ENCODE measurements around the gene PPM1H.

DNA sequence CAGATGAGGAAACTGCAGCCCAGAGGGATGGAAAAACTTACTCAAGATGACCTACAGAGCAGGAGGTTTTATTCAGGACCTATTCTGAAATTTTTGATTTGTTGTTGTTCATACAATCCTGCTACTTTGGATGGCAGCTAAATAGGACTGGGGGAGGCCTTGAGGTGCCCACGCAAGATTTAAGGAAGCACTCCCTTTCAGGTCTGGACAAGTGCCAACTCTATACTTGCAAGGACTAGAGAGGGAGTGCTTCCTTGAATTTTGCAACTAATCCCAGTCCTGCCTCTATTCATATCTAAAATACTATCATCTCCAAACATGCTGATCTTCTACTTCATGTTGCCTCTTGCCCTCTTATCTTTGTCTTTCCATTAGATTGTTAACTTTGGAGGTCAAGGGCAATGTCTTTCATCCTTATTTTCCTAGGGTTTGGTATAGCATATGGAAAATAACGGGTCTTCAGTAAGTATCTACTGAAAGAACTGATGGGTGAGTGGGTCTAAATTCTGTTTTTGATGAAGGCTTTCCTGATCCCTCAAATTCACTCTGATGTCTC lies 28.6 kb upstream of the PPM1H start:
- no peak for TF ChIP-seq ZNF549 (tag by site-specific recombination; IDR thresholded peaks at IDR 0.05)
- TF ChIP-seq, protein P1, sequence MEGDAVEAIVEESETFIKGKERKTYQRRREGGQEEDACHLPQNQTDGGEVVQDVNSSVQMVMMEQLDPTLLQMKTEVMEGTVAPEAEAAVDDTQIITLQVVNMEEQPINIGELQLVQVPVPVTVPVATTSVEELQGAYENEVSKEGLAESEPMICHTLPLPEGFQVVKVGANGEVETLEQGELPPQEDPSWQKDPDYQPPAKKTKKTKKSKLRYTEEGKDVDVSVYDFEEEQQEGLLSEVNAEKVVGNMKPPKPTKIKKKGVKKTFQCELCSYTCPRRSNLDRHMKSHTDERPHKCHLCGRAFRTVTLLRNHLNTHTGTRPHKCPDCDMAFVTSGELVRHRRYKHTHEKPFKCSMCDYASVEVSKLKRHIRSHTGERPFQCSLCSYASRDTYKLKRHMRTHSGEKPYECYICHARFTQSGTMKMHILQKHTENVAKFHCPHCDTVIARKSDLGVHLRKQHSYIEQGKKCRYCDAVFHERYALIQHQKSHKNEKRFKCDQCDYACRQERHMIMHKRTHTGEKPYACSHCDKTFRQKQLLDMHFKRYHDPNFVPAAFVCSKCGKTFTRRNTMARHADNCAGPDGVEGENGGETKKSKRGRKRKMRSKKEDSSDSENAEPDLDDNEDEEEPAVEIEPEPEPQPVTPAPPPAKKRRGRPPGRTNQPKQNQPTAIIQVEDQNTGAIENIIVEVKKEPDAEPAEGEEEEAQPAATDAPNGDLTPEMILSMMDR (tag by site-specific recombination; IDR thresholded peaks at IDR 0.05), result no peak
- no peak for TF ChIP-seq ZNF501 (tag by site-specific recombination; IDR thresholded peaks at IDR 0.05)
- TF ChIP-seq, protein P2, sequence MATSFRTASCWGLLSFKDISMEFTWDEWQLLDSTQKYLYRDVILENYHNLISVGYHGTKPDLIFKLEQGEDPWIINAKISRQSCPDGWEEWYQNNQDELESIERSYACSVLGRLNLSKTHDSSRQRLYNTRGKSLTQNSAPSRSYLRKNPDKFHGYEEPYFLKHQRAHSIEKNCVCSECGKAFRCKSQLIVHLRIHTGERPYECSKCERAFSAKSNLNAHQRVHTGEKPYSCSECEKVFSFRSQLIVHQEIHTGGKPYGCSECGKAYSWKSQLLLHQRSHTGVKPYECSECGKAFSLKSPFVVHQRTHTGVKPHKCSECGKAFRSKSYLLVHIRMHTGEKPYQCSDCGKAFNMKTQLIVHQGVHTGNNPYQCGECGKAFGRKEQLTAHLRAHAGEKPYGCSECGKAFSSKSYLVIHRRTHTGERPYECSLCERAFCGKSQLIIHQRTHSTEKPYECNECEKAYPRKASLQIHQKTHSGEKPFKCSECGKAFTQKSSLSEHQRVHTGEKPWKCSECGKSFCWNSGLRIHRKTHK (tag by site-specific recombination; IDR thresholded peaks at IDR 0.05), result no peak
- TF ChIP-seq, protein P3, sequence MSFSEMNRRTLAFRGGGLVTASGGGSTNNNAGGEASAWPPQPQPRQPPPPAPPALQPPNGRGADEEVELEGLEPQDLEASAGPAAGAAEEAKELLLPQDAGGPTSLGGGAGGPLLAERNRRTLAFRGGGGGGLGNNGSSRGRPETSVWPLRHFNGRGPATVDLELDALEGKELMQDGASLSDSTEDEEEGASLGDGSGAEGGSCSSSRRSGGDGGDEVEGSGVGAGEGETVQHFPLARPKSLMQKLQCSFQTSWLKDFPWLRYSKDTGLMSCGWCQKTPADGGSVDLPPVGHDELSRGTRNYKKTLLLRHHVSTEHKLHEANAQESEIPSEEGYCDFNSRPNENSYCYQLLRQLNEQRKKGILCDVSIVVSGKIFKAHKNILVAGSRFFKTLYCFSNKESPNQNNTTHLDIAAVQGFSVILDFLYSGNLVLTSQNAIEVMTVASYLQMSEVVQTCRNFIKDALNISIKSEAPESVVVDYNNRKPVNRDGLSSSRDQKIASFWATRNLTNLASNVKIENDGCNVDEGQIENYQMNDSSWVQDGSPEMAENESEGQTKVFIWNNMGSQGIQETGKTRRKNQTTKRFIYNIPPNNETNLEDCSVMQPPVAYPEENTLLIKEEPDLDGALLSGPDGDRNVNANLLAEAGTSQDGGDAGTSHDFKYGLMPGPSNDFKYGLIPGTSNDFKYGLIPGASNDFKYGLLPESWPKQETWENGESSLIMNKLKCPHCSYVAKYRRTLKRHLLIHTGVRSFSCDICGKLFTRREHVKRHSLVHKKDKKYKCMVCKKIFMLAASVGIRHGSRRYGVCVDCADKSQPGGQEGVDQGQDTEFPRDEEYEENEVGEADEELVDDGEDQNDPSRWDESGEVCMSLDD (tag by site-specific recombination; IDR thresholded peaks at IDR 0.05), result no peak
- TF ChIP-seq, protein P4, sequence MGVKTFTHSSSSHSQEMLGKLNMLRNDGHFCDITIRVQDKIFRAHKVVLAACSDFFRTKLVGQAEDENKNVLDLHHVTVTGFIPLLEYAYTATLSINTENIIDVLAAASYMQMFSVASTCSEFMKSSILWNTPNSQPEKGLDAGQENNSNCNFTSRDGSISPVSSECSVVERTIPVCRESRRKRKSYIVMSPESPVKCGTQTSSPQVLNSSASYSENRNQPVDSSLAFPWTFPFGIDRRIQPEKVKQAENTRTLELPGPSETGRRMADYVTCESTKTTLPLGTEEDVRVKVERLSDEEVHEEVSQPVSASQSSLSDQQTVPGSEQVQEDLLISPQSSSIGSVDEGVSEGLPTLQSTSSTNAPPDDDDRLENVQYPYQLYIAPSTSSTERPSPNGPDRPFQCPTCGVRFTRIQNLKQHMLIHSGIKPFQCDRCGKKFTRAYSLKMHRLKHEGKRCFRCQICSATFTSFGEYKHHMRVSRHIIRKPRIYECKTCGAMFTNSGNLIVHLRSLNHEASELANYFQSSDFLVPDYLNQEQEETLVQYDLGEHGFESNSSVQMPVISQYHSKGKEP (tag by site-specific recombination; IDR thresholded peaks at IDR 0.05), result no peak
- TF ChIP-seq, protein P5, sequence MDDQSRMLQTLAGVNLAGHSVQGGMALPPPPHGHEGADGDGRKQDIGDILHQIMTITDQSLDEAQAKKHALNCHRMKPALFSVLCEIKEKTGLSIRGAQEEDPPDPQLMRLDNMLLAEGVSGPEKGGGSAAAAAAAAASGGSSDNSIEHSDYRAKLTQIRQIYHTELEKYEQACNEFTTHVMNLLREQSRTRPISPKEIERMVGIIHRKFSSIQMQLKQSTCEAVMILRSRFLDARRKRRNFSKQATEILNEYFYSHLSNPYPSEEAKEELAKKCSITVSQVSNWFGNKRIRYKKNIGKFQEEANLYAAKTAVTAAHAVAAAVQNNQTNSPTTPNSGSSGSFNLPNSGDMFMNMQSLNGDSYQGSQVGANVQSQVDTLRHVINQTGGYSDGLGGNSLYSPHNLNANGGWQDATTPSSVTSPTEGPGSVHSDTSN (CRISPR knock-in tag; IDR thresholded peaks at IDR 0.05), result no peak
- no peak for TF ChIP-seq ZNF600 (tag by site-specific recombination; IDR thresholded peaks at IDR 0.05)
- TF ChIP-seq SCRT1 (tag by site-specific recombination; IDR thresholded peaks at IDR 0.05; ENCODE audit: borderline replicate concordance), result no peak
- TF ChIP-seq, protein P6, sequence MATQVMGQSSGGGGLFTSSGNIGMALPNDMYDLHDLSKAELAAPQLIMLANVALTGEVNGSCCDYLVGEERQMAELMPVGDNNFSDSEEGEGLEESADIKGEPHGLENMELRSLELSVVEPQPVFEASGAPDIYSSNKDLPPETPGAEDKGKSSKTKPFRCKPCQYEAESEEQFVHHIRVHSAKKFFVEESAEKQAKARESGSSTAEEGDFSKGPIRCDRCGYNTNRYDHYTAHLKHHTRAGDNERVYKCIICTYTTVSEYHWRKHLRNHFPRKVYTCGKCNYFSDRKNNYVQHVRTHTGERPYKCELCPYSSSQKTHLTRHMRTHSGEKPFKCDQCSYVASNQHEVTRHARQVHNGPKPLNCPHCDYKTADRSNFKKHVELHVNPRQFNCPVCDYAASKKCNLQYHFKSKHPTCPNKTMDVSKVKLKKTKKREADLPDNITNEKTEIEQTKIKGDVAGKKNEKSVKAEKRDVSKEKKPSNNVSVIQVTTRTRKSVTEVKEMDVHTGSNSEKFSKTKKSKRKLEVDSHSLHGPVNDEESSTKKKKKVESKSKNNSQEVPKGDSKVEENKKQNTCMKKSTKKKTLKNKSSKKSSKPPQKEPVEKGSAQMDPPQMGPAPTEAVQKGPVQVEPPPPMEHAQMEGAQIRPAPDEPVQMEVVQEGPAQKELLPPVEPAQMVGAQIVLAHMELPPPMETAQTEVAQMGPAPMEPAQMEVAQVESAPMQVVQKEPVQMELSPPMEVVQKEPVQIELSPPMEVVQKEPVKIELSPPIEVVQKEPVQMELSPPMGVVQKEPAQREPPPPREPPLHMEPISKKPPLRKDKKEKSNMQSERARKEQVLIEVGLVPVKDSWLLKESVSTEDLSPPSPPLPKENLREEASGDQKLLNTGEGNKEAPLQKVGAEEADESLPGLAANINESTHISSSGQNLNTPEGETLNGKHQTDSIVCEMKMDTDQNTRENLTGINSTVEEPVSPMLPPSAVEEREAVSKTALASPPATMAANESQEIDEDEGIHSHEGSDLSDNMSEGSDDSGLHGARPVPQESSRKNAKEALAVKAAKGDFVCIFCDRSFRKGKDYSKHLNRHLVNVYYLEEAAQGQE (tag by site-specific recombination; IDR thresholded peaks at IDR 0.05), result no peak
- TF ChIP-seq SP2 (tag by site-specific recombination; IDR thresholded peaks at IDR 0.05), result no peak
- TF ChIP-seq ZNF624 (tag by site-specific recombination; IDR thresholded peaks at IDR 0.05), result no peak
